Gastroesophageal sphincter (tissue), 4 donors: ENCODE data around the gene KCNAB1. TPM values are rescaled to one million over a fixed set of nuclear protein-coding genes. Genes with fewer than 3 reads are reported as not detected.

Source experiments
- ATAC-seq: fragments of 150-250 bp; one replicate; pipeline ENCODE4 v1.9.1; 2016; ENCODE audit warnings: mild to moderate bottlenecking, moderate library complexity
- H3K27ac ChIP-seq, 4 donors: fragments of 200-600 bp; sonication (generic) in 3 of 4; 1 replicate in 3 of 4; 2 replicates in 1 of 4; pipeline ENCODE4 v1.5.1; 2016 to 2019
- H3K27me3 ChIP-seq: fragments of 200-600 bp; sonication (generic); one replicate; pipeline ENCODE4 v1.5.1; 2019
- H3K36me3 ChIP-seq, 2 donors: fragments of 200-600 bp; sonication (generic); one replicate each; pipeline ENCODE4 v1.5.1; 2019; ENCODE audit warnings: control low read depth in 1 of 2
- H3K4me1 ChIP-seq, 3 donors: fragments of 200-600 bp; sonication (generic); 1 replicate in 2 of 3; 2 replicates in 1 of 3; pipeline ENCODE4 v1.5.1; 2016 to 2019; ENCODE audit warnings: control low read depth in 2 of 3
- H3K4me3 ChIP-seq, 2 donors: fragments of 200-600 bp; sonication (generic); one replicate each; pipeline ENCODE4 v1.5.1; 2019; ENCODE audit warnings: mild to moderate bottlenecking in 1 of 2, moderate library complexity in 1 of 2
- H3K9me3 ChIP-seq, 3 donors: fragments of 200-600 bp; sonication (generic); one replicate each; pipeline ENCODE4 v1.5.1; 2017 to 2019; ENCODE audit warnings: control low read depth in 2 of 3
- CTCF ChIP-seq, 4 experiments: fragments of 200-600 bp in 2 of 4; fragments of 450-650 bp in 2 of 4; sonication (generic) in 1 of 4; IDR thresholded peaks; one replicate each; pipeline ENCODE4 v1.5.1; 2017 to 2019; ENCODE audit warnings: antibody characterized with exemption in 4 of 4, mild to moderate bottlenecking in 2 of 4, moderate library complexity in 2 of 4
- EP300 ChIP-seq: sonication (generic); formaldehyde crosslinking; IDR thresholded peaks from one replicate; pipeline ENCODE4 v1.6.1; 2017; ENCODE audit warnings: antibody characterized with exemption, mild to moderate bottlenecking
- POLR2A ChIP-seq, 2 donors: fragments of 450-650 bp; IDR thresholded peaks; one replicate each; pipeline ENCODE4 v1.6.1; 2017; ENCODE audit warnings: antibody characterized with exemption in 2 of 2, mild to moderate bottlenecking in 2 of 2, moderate library complexity in 1 of 2
- POLR2AphosphoS5 ChIP-seq: sonication (generic); formaldehyde crosslinking; IDR thresholded peaks from one replicate; pipeline ENCODE4 v1.6.1; 2017; ENCODE audit warnings: antibody characterized with exemption
- WGBS, 2 donors: methylation state at CpG; one replicate each; pipeline ENCODE4 v1.1.5; 2018; ENCODE audit warnings: low coverage in 1 of 2; 5-methylcytosine and 5-hydroxymethylcytosine counted together
- total RNA-seq, 4 donors: library from RNA; depleted of rRNA; stranded (reverse); fragments of >200 nt; gene quantifications; one replicate each; pipeline ENCODE4 v1.1.0, GENCODE V29; 2016

KCNAB1 gene
- total RNA-seq, 4 donors from 2014 or later, result 0.31 to 6.3 (median 1.9) TPM

GRCh38 chr3:156539051-156539450 lies 418.7 kb downstream of the KCNAB1 start:
- TF ChIP-seq CTCF (IDR thresholded peaks at IDR 0.05) (no peak), POLR2A (IDR thresholded peaks at IDR 0.05) (no peak)
- Histone ChIP-seq H3K36me3 (peaks cover 0 to 38% of the 10 kb centered on the region in 2 donors), H3K9me3 (no peaks in the 10 kb centered on the region), H3K4me3 (no peak overlapping the region), H3K27me3 (no peaks in the 10 kb centered on the region), H3K4me1 (peaks cover 37 to 89% (median 51%) of the 10 kb centered on the region in 3 donors), H3K27ac (peak overlapping the region; percentile 43 to 92 (median 77))
- ATAC-seq, result no peak
- WGBS, 2 donors, result 24 to 34% methylated on average over 2 of the region's 2 CpGs

- 100% methylated on average over 1 of the region's 1 CpG for WGBS, 2 donors
- no peak for TF ChIP-seq CTCF (IDR thresholded peaks at IDR 0.05)
- no peak for TF ChIP-seq POLR2A (IDR thresholded peaks at IDR 0.05)
- TF ChIP-seq POLR2AphosphoS5, result no peak
- no peak for TF ChIP-seq EP300
- ATAC-seq, result no peak
- H3K27me3 ChIP-seq, result no peaks in the 10 kb centered on the region
- H3K9me3 ChIP-seq, result no peaks in the 10 kb centered on the region
- peak overlapping the region; percentile 43 to 92 (median 77) for H3K27ac ChIP-seq
- no peak overlapping the region for H3K4me3 ChIP-seq
- H3K36me3 ChIP-seq, result peaks cover 0 to 43% of the 10 kb centered on the region in 2 donors
- peaks cover 34 to 89% (median 57%) of the 10 kb centered on the region in 3 donors for H3K4me1 ChIP-seq
These were observed 419.4 kb downstream of the KCNAB1 start for GRCh38 chr3:156539802-156540201.

GRCh38 chr3:156542101-156543042 lies 422.0 kb downstream of the KCNAB1 start:
- ATAC-seq, result peak; percentile 49

GRCh38 chr3:156543043-156543555 lies 422.7 kb downstream of the KCNAB1 start:
- no peak for ATAC-seq
- H3K27me3 ChIP-seq, result no peaks in the 10 kb centered on the region
- no peaks in the 10 kb centered on the region for H3K9me3 ChIP-seq
- peaks cover 33 to 95% (median 46%) of the 10 kb centered on the region in 3 donors for H3K4me1 ChIP-seq
- TF ChIP-seq EP300 (no peak), CTCF (IDR thresholded peaks at IDR 0.05) (no peak), POLR2AphosphoS5 (no peak)
- H3K36me3 ChIP-seq, result peaks cover 0 to 68% of the 10 kb centered on the region in 2 donors
- H3K27ac ChIP-seq, result peak overlapping the region; percentile 50 to 92 (median 76)
- WGBS, 2 donors, result 47 to 55% methylated on average over 2 of the region's 2 CpGs
- no peak overlapping the region for H3K4me3 ChIP-seq

More at GRCh38 chr3:156542101-156543042, 422.0 kb downstream of the KCNAB1 start:
- H3K4me1 ChIP-seq, result peaks cover 32 to 95% (median 47%) of the 10 kb centered on the region in 3 donors
- H3K4me3 ChIP-seq, result no peak overlapping the region
- peak overlapping the region; percentile 50 to 92 (median 76) for H3K27ac ChIP-seq
- no peaks in the 10 kb centered on the region for H3K27me3 ChIP-seq
- H3K36me3 ChIP-seq, result peaks cover 0 to 63% of the 10 kb centered on the region in 2 donors
- H3K9me3 ChIP-seq, result no peaks in the 10 kb centered on the region
- WGBS, 2 donors, result 19 to 35% methylated on average over 5 of the region's 5 CpGs
- peak; percentile 41 for TF ChIP-seq POLR2AphosphoS5
- no peak for TF ChIP-seq EP300

- peak; percentile 16 for ATAC-seq
- peak overlapping the region; percentile 51 to 92 (median 72) for H3K27ac ChIP-seq
- 17 to 22% methylated on average over 2 of the region's 2 CpGs for WGBS, 2 donors
These were observed 427.3 kb downstream of the KCNAB1 start for GRCh38 chr3:156547637-156548036.

More at GRCh38 chr3:156547637-156548036, 427.3 kb downstream of the KCNAB1 start:
- Histone ChIP-seq H3K4me3 (peak overlapping the region in 1 of 2 donors; percentile 32), H3K9me3 (no peaks in the 10 kb centered on the region), H3K36me3 (peaks cover 0 to 81% of the 10 kb centered on the region in 2 donors), H3K4me1 (peaks cover 31 to 97% (median 31%) of the 10 kb centered on the region in 3 donors), H3K27me3 (no peaks in the 10 kb centered on the region)
- no peak for TF ChIP-seq POLR2AphosphoS5
